Endothelial cell of umbilical vein (primary cell): ENCODE measurements around the gene PFKP. TPM values are rescaled to one million over a fixed set of nuclear protein-coding genes. Genes with fewer than 3 reads are reported as not detected.

Source experiments
- BruUV-seq: library from RNA; stranded (reverse); fragments of 400-500 nt; replicated peaks from 2 replicates; lab custom pipeline; 2021; lab: Mats Ljungman, UMichigan
- CTCF ChIA-PET: fragments of 300-600, 350-600 bp; sonication (Branson Sonifier 250); formaldehyde crosslinking; loops from one replicate; lab custom pipeline; 2021; ENCODE audit warnings: antibody characterized with exemption, inconsistent platforms; lab: Charles Lee
- POLR2A ChIA-PET: fragments of 300-600, 350-600 bp; sonication (Branson Sonifier 250); formaldehyde crosslinking; loops from one replicate; lab custom pipeline; 2021; ENCODE audit warnings: antibody characterized with exemption, inconsistent platforms; lab: Charles Lee
- DNase-seq: peaks from one replicate; pipeline ENCODE4 v3.0.0-alpha.2; 2011; ENCODE audit warnings: low read depth, low spot score
- FAIRE-seq: peaks from 2 replicates; lab custom pipeline; 2011; peaks lifted over from hg19 to GRCh38; lab: Jason Lieb, UNC
- H2AFZ ChIP-seq: 2 replicates; pipeline ENCODE4 v1.6.0; 2012; ENCODE audit warnings: low read depth, low read length, control low read depth, inconsistent platforms
- H3K27ac ChIP-seq: 2 replicates; pipeline ENCODE4 v1.5.1; 2011; ENCODE audit warnings: low read depth, mild to moderate bottlenecking, control low read depth, low read length, moderate library complexity; ENCODE audit not compliant: insufficient read depth
- H3K27me3 ChIP-seq, 2 experiments: 2 replicates each; pipeline versions ENCODE4 v1.6.0 to v1.6.1; 2011; ENCODE audit warnings: low read length in 2 of 2, mixed read lengths in 1 of 2; ENCODE audit not compliant: control insufficient read depth in 2 of 2, insufficient read depth in 2 of 2
- H3K36me3 ChIP-seq, 2 experiments: 2 replicates in 1 of 2; 3 replicates in 1 of 2; pipeline ENCODE4 v1.5.1; 2011; ENCODE audit warnings: low read length in 2 of 2, mild to moderate bottlenecking in 1 of 2, moderate library complexity in 1 of 2; ENCODE audit not compliant: control insufficient read depth in 2 of 2, insufficient read depth in 2 of 2; ENCODE audit errors: extremely low read depth in 1 of 2
- H3K4me1 ChIP-seq: 3 replicates; pipeline ENCODE4 v1.5.1; 2011; ENCODE audit warnings: mild to moderate bottlenecking, low read length; ENCODE audit not compliant: control insufficient read depth, insufficient read depth; ENCODE audit errors: extremely low read depth
- H3K4me2 ChIP-seq: 2 replicates; pipeline ENCODE4 v1.6.1; 2011; ENCODE audit warnings: low read length, control low read depth, mixed read lengths; ENCODE audit not compliant: insufficient read depth
- H3K4me3 ChIP-seq, 3 experiments: fragments of 200-600 bp in 1 of 3; sonication (generic), shearing (Covaris generic) in 1 of 3; replicated peaks in 1 of 3; 2 replicates each; pipeline ENCODE4 v1.5.1; 2011 to 2016; ENCODE audit warnings: control low read depth in 3 of 3, low read length in 3 of 3, mild to moderate bottlenecking in 2 of 3, inconsistent platforms in 1 of 3, low read depth in 1 of 3, moderate library complexity in 1 of 3; ENCODE audit not compliant: insufficient read depth in 1 of 3
- H3K79me2 ChIP-seq: 2 replicates; pipeline ENCODE4 v1.6.0; 2012; ENCODE audit warnings: low read length, inconsistent platforms; ENCODE audit not compliant: control insufficient read depth, insufficient read depth
- H3K9ac ChIP-seq: replicated peaks from 2 replicates; pipeline ENCODE3; 2011; ENCODE audit warnings: low read length, control low read depth; ENCODE audit not compliant: insufficient read depth; ENCODE audit errors: extremely low read depth
- H3K9me1 ChIP-seq: replicated peaks from 3 replicates; pipeline ENCODE4 v1.6.0; 2011; ENCODE audit warnings: mild to moderate bottlenecking, low read length; ENCODE audit not compliant: control insufficient read depth, insufficient read depth; ENCODE audit errors: extremely low read depth
- H3K9me3 ChIP-seq: replicated peaks from 2 replicates; pipeline ENCODE4 v1.5.1; 2012; ENCODE audit warnings: low read length, inconsistent platforms; ENCODE audit not compliant: control insufficient read depth, insufficient read depth
- H4K20me1 ChIP-seq: replicated peaks from 2 replicates; pipeline ENCODE3; 2011; ENCODE audit warnings: mild to moderate bottlenecking, low read length; ENCODE audit not compliant: control insufficient read depth, insufficient read depth; ENCODE audit errors: extremely low read depth
- EZH2 ChIP-seq: IDR thresholded peaks from 2 replicates; pipeline ENCODE4 v1.6.1; 2012; ENCODE audit warnings: borderline replicate concordance, low read depth, mild to moderate bottlenecking, moderate library complexity, low read length, inconsistent platforms; ENCODE audit not compliant: severe bottlenecking
- GATA2 ChIP-seq: IDR thresholded peaks from 2 replicates; pipeline ENCODE4 v1.7.0; 2011; ENCODE audit warnings: low read depth, mild to moderate bottlenecking, moderate library complexity, mixed read lengths, low read length; ENCODE audit not compliant: insufficient read length, insufficient read depth
- JUN ChIP-seq: IDR thresholded peaks from 2 replicates; pipeline ENCODE4 v1.6.1; 2011; ENCODE audit warnings: borderline replicate concordance, low read depth; ENCODE audit not compliant: insufficient read length, insufficient read depth
- MYC ChIP-seq: IDR thresholded peaks from one replicate; pipeline ENCODE4 v1.6.1; 2011; ENCODE audit warnings: mild to moderate bottlenecking, low read depth, low read length
- POLR2A ChIP-seq: IDR thresholded peaks from 2 replicates; pipeline ENCODE4 v1.6.1; 2012; ENCODE audit warnings: low read depth, mild to moderate bottlenecking, control low read depth, low read length
- POLR2AphosphoS5 ChIP-seq: IDR thresholded peaks from 2 replicates; pipeline ENCODE4 v1.6.1; 2012; ENCODE audit warnings: low read depth, mild to moderate bottlenecking, control low read depth, low read length, moderate library complexity; ENCODE audit not compliant: insufficient read depth
- dilution Hi-C: fragments of 300-500 bp; cut with MboI; formaldehyde crosslinking; loops from one replicate; pipeline ENCODE4 v1.15.0; 2019; ENCODE audit warnings: low sequenced_read_pairs; ENCODE audit not compliant: extremely low pct_ligation_motif_present
- intact Hi-C: fragments of 100-400 bp; cut with micrococcal nuclease; formaldehyde crosslinking; loops from one replicate; pipeline ENCODE4 v1.10.0; 2022
- polyA plus RNA-seq, 4 experiments: library from polyadenylated mRNA; depleted of rRNA in 3 of 4; stranded (reverse) in 3 of 4; unstranded in 1 of 4; fragments of >200 nt; gene quantifications; 2 replicates each; pipeline versions ENCODE4 v1.2.1 to v1.2.3, GENCODE V29; 2011 to 2012; ENCODE audit warnings: missing spikeins in 1 of 4
- total RNA-seq: library from RNA; stranded (reverse); gene quantifications from 2 replicates; pipeline ENCODE4 v1.2.3, GENCODE V29; 2021
- TF ChIP-seq, protein P1 (sequence below), 2 donors: IDR thresholded peaks; 1 replicate in 1 of 2; 2 replicates in 1 of 2; pipeline ENCODE4 v1.5.1; 2011; ENCODE audit warnings: low read length in 2 of 2, mild to moderate bottlenecking in 2 of 2, moderate library complexity in 2 of 2, control low read depth in 1 of 2, inconsistent platforms in 1 of 2, low read depth in 1 of 2; ENCODE audit not compliant: insufficient read depth in 1 of 2; ENCODE audit errors: extremely low read depth in 1 of 2
- TF ChIP-seq, protein P2 (sequence below): IDR thresholded peaks from 2 replicates; pipeline ENCODE4 v1.6.1; 2011; ENCODE audit not compliant: insufficient read depth, insufficient read length

The PFKP gene
- total and polyA plus RNA-seq, 2 donors (not counting 3 experiments of a cell fraction or from before 2014, with no cell fraction given), result 185 to 359 TPM

DNA sequence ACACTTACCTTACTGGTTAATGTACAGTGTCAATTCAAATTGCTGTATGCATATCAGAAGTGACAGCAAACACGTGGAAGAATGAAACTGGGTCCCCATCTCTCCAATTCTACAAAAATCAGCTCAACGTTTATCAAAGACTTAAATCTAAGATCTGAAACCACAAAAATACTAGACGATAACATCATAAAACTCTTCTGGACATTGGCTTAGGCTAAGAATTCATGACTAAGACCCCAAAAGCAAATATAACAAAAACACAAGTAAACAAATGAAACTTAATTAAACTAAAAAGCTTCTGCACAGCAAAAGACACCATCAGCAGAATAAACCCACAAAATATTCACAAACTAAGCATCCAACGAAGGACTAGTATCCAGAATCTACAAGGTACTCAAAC, 35.9 kb upstream of the PFKP start:
- Histone ChIP-seq H3K9me1 (no peaks in the 10 kb centered on the region), H3K27me3 (peaks cover 2 to 8% of the 10 kb centered on the region in 2 experiments), H4K20me1 (no peaks in the 10 kb centered on the region), H3K36me3 (no peaks in the 10 kb centered on the region), H2AFZ (no peak overlapping the region), H3K4me2 (no peak overlapping the region), H3K9me3 (no peaks in the 10 kb centered on the region), H3K79me2 (no peaks in the 10 kb centered on the region), H3K27ac (no peak overlapping the region), H3K9ac (no peak overlapping the region), H3K4me3 (no peak overlapping the region), H3K4me1 (no peaks in the 10 kb centered on the region)
- dilution Hi-C loops, result loop anchor here (25.0 kb wide), 1 partner anchor 194 kb away; no protein-coding TSS in a partner anchor
- TF ChIP-seq, protein P1, sequence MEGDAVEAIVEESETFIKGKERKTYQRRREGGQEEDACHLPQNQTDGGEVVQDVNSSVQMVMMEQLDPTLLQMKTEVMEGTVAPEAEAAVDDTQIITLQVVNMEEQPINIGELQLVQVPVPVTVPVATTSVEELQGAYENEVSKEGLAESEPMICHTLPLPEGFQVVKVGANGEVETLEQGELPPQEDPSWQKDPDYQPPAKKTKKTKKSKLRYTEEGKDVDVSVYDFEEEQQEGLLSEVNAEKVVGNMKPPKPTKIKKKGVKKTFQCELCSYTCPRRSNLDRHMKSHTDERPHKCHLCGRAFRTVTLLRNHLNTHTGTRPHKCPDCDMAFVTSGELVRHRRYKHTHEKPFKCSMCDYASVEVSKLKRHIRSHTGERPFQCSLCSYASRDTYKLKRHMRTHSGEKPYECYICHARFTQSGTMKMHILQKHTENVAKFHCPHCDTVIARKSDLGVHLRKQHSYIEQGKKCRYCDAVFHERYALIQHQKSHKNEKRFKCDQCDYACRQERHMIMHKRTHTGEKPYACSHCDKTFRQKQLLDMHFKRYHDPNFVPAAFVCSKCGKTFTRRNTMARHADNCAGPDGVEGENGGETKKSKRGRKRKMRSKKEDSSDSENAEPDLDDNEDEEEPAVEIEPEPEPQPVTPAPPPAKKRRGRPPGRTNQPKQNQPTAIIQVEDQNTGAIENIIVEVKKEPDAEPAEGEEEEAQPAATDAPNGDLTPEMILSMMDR (IDR thresholded peaks at IDR 0.05; ENCODE audit: extremely low read depth in 1 of 2, insufficient read depth in 1 of 2, low read depth in 1 of 2, low read length in 2 of 2), result no peak
- no peak for TF ChIP-seq POLR2A
- FAIRE-seq, result no peak
- intact Hi-C loops, result no loop called here
- POLR2A ChIA-PET, result no interaction called here
- CTCF ChIA-PET, result interaction anchor here (1.2 kb wide), 1 partner anchor 189 kb away, joined by 3 read pairs; no protein-coding TSS in a partner anchor
- DNase-seq, result no peak
- BruUV-seq, result no TSS peak

DNA sequence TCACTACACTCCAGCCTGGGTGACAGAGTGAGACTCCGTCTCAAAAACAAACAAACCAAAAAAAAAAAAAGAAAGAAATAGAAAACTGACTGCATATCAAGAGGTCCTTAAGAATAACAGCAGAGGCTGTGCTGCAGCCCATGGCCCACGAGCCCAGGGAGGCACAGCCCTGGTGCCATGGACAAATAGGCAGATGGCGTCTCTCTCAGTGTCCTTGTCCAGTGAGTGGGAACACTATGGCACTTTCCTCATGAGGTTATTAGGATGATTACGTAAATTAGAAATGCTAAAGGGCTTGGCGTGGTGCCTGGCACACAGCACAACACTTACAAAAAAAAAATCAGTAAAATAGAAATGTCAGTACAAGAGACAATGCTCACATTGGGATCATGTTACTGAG, 33.4 kb upstream of the PFKP start:
- ChIA-PET CTCF (no interaction called here), POLR2A (no interaction called here)
- no peak overlapping the region for H3K27ac ChIP-seq
- no peak overlapping the region for H3K9ac ChIP-seq
- H3K27me3 ChIP-seq, result peaks cover 2 to 13% of the 10 kb centered on the region in 2 experiments
- DNase-seq (no peak), FAIRE-seq (no peak)
- intact Hi-C loops (no loop called here), dilution Hi-C loops (loop anchor here (25.0 kb wide), 1 partner anchor 197 kb away; no protein-coding TSS in a partner anchor)
- H3K9me1 ChIP-seq, result no peaks in the 10 kb centered on the region
- no peaks in the 10 kb centered on the region for H3K9me3 ChIP-seq
- no peak overlapping the region for H2AFZ ChIP-seq
- no peaks in the 10 kb centered on the region for H3K36me3 ChIP-seq
- TF ChIP-seq POLR2AphosphoS5 (no peak), EZH2 (no peak), GATA2 (no peak), MYC (no peak), JUN (no peak), POLR2A (no peak)
- TF ChIP-seq, protein P1 (IDR thresholded peaks at IDR 0.05; ENCODE audit: extremely low read depth in 1 of 2, insufficient read depth in 1 of 2, low read depth in 1 of 2, low read length in 2 of 2), result no peak
- TF ChIP-seq, protein P2, sequence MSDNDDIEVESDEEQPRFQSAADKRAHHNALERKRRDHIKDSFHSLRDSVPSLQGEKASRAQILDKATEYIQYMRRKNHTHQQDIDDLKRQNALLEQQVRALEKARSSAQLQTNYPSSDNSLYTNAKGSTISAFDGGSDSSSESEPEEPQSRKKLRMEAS, result no peak
- H3K79me2 ChIP-seq, result no peaks in the 10 kb centered on the region
- H4K20me1 ChIP-seq, result no peaks in the 10 kb centered on the region
- BruUV-seq, result no TSS peak
- no peak overlapping the region for H3K4me2 ChIP-seq
- no peak overlapping the region for H3K4me3 ChIP-seq
- no peaks in the 10 kb centered on the region for H3K4me1 ChIP-seq
